Cardiac ventricle fibroblast (primary cell): Measurements from ENCODE around the gene CEACAM16. TPM values are rescaled to one million over a fixed set of nuclear protein-coding genes. Genes with fewer than 3 reads are reported as not detected.

Experiments
- total RNA-seq: library from RNA; depleted of rRNA; stranded (reverse); fragments of >200 nt; gene quantifications from 2 replicates; pipeline ENCODE4 v1.2.3, GENCODE V29; 2015

CEACAM16 gene, protein sequence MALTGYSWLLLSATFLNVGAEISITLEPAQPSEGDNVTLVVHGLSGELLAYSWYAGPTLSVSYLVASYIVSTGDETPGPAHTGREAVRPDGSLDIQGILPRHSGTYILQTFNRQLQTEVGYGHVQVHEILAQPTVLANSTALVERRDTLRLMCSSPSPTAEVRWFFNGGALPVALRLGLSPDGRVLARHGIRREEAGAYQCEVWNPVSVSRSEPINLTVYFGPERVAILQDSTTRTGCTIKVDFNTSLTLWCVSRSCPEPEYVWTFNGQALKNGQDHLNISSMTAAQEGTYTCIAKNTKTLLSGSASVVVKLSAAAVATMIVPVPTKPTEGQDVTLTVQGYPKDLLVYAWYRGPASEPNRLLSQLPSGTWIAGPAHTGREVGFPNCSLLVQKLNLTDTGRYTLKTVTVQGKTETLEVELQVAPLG
- total RNA-seq = not detected in 2 replicates

GRCh38 chr19:44698492-44699201 is at the start of gene CEACAM16:
TSS of gene CEACAM16 (plus strand) at chr19:44699151. CDS start at chr19:44701457, 2,306 bp downstream.

GRCh38 chr19:44671400-44671799 is 27.6 kb upstream of the CEACAM16 start, which contains the start of gene CEACAM19:
TSS of gene CEACAM19 (plus strand) at chr19:44671482. CDS start at chr19:44671932, 450 bp downstream.

GRCh38 chr19:44748426-44749254 is 49.7 kb downstream of the CEACAM16 start, which contains the start of gene BCL3:
TSS of gene BCL3 (plus strand) at chr19:44748708. CDS start at chr19:44748791, 83 bp downstream.

Other genes with a start within 250 kb of the CEACAM16 start
- gene ZNF180, start 198.6 kb upstream of the CEACAM16 start, total RNA-seq = 10.7 and 11.5 TPM in 2 replicates
- not detected in 2 replicates for gene CEACAM20, start 169.5 kb upstream of the CEACAM16 start, total RNA-seq
- gene IGSF23, start 85.6 kb upstream of the CEACAM16 start, total RNA-seq = not detected in 2 replicates
- gene PVR, start 55.2 kb upstream of the CEACAM16 start, total RNA-seq = 13.4 and 15.8 TPM in 2 replicates
- gene CEACAM19, start 27.7 kb upstream of the CEACAM16 start, total RNA-seq = 1.2 and 1.4 TPM in 2 replicates
- 30.3 and 34.7 TPM in 2 replicates for gene BCL3, start 49.6 kb downstream of the CEACAM16 start, total RNA-seq
- not detected in 2 replicates for gene CBLC, start 78.7 kb downstream of the CEACAM16 start, total RNA-seq
- gene BCAM, start 110.0 kb downstream of the CEACAM16 start, total RNA-seq = 14.3 and 15.0 TPM in 2 replicates
- gene NECTIN2, start 147.1 kb downstream of the CEACAM16 start, total RNA-seq = 63.9 and 70.1 TPM in 2 replicates
- 43.9 and 47.5 TPM in 2 replicates for gene TOMM40, start 192.1 kb downstream of the CEACAM16 start, total RNA-seq
- 11,373 and 11,693 TPM in 2 replicates for gene APOE, start 206.6 kb downstream of the CEACAM16 start, total RNA-seq
- 182 and 266 TPM in 2 replicates for gene APOC1, start 215.5 kb downstream of the CEACAM16 start, total RNA-seq
- not detected in 2 replicates for gene APOC4, start 243.1 kb downstream of the CEACAM16 start, total RNA-seq
- not detected in 2 replicates for gene APOC2, start 246.9 kb downstream of the CEACAM16 start, total RNA-seq